PC-3 (cell line): Measurements from ENCODE around the gene GP1BB.

Experiments used
- CTCF ChIP-seq: fragments of 300-600 bp; sonication (generic); conservative IDR thresholded peaks from 2 replicates; pipeline ENCODE4 v1.5.1; 2017; ENCODE audit warnings: antibody characterized with exemption, low read depth, mild to moderate bottlenecking, low read length
- EZH2 ChIP-seq: fragments of 300-600 bp; sonication (generic); IDR thresholded peaks from one replicate; pipeline ENCODE4 v1.6.1; 2017; ENCODE audit warnings: antibody characterized with exemption, mild to moderate bottlenecking, low read length; ENCODE audit not compliant: unreplicated experiment
- EZH2phosphoT487 ChIP-seq: fragments of 300-600 bp; sonication (generic); IDR thresholded peaks from 2 replicates; pipeline ENCODE4 v1.6.1; 2018; ENCODE audit warnings: mild to moderate bottlenecking, antibody characterized with exemption, low read length, borderline replicate concordance

- TF ChIP-seq CTCF (no peak), EZH2 (no peak), EZH2phosphoT487 (no peak)
These were observed 35.6 kb upstream of the GP1BB start for GRCh38 chr22:19687561-19688300.
